Lower leg skin (tissue), 4 donors: ENCODE measurements around the gene C11orf54. TPM values are rescaled to one million over a fixed set of nuclear protein-coding genes. Genes with fewer than 3 reads are reported as not detected.

ENCODE experiments used
- DNase-seq, 2 donors: peaks; one replicate each; pipeline ENCODE4 v3.0.0-alpha.2; 2019; ENCODE audit warnings: low spot score in 2 of 2
- H3K4me3 ChIP-seq: fragments of 200-600 bp; sonication (generic); 2 replicates; pipeline ENCODE4 v1.5.1; 2017; ENCODE audit warnings: mild to moderate bottlenecking, low read depth; ENCODE audit not compliant: poor library complexity, severe bottlenecking
- CTCF ChIP-seq, 3 donors: fragments of 450-650 bp; IDR thresholded peaks; one replicate each; pipeline ENCODE4 v1.5.1; 2016; ENCODE audit warnings: antibody characterized with exemption in 3 of 3, mild to moderate bottlenecking in 3 of 3, moderate library complexity in 2 of 3
- POLR2A ChIP-seq, 2 donors: fragments of 450-650 bp; IDR thresholded peaks; one replicate each; pipeline ENCODE4 v1.6.1; 2016 to 2017; ENCODE audit warnings: antibody characterized with exemption in 2 of 2, mild to moderate bottlenecking in 1 of 2, moderate library complexity in 1 of 2
- WGBS, 2 donors: methylation state at CpG; one replicate each; pipeline ENCODE4 v1.1.5; 2018; 5-methylcytosine and 5-hydroxymethylcytosine counted together
- intact Hi-C: fragments of 100-400 bp; cut with DNase I; formaldehyde crosslinking; loops from one replicate; pipeline ENCODE4 v1.15.0; 2023; ENCODE audit warnings: low total_unique reads
- total RNA-seq, 4 donors: library from RNA; depleted of rRNA; stranded (reverse); fragments of >200 nt; gene quantifications; one replicate each; pipeline ENCODE4 v1.1.0, GENCODE V29; 2016

Gene C11orf54
- total RNA-seq, 4 donors from 2014 or later, result 25.3 to 35.7 (median 32.5) TPM

GRCh38 chr11:93704237-93704636 is 37.2 kb upstream of the C11orf54 start:
- 92 to 100% methylated on average over 2 of the region's 2 CpGs for WGBS, 2 donors
- intact Hi-C loops, result no loop called here
- no peak for TF ChIP-seq CTCF (IDR thresholded peaks at IDR 0.05)
- no peak for TF ChIP-seq POLR2A (IDR thresholded peaks at IDR 0.05)
- no peak for DNase-seq
- H3K4me3 ChIP-seq, result no peak overlapping the region

GRCh38 chr11:93710239-93710638 is 31.2 kb upstream of the C11orf54 start:
- WGBS, 2 donors, result 92 to 98% methylated on average over 1 of the region's 1 CpG
- TF ChIP-seq CTCF (IDR thresholded peaks at IDR 0.05), result no peak
- intact Hi-C loops, result no loop called here

GRCh38 chr11:93712678-93713077 is 28.8 kb upstream of the C11orf54 start:
- TF ChIP-seq CTCF (IDR thresholded peaks at IDR 0.05), result no peak
- TF ChIP-seq POLR2A (IDR thresholded peaks at IDR 0.05), result no peak
- H3K4me3 ChIP-seq, result no peak overlapping the region
- DNase-seq, result no peak
- intact Hi-C loops, result no loop called here

More at GRCh38 chr11:93710239-93710638, 31.2 kb upstream of the C11orf54 start:
- H3K4me3 ChIP-seq, result no peak overlapping the region
- no peak for DNase-seq

- no peak for TF ChIP-seq CTCF (IDR thresholded peaks at IDR 0.05)
- H3K4me3 ChIP-seq, result no peak overlapping the region
- no peak for DNase-seq
- intact Hi-C loops, result no loop called here
- 96 to 98% methylated on average over 4 of the region's 4 CpGs for WGBS, 2 donors
Observed at GRCh38 chr11:93715797-93716396, 25.6 kb upstream of the C11orf54 start.

GRCh38 chr11:93717501-93717900 is 24.0 kb upstream of the C11orf54 start:
- intact Hi-C loops, result no loop called here
- no peak for TF ChIP-seq CTCF (IDR thresholded peaks at IDR 0.05)
- no peak for TF ChIP-seq POLR2A (IDR thresholded peaks at IDR 0.05)
- WGBS, 2 donors, result 96 to 100% methylated on average over 1 of the region's 1 CpG
- no peak for DNase-seq
- H3K4me3 ChIP-seq, result no peak overlapping the region

- no peak overlapping the region for H3K4me3 ChIP-seq
- TF ChIP-seq POLR2A (IDR thresholded peaks at IDR 0.05), result no peak
- TF ChIP-seq CTCF (IDR thresholded peaks at IDR 0.05), result no peak
- intact Hi-C loops, result no loop called here
- no peak for DNase-seq
- 79 to 89% methylated on average over 4 of the region's 4 CpGs for WGBS, 2 donors
Observed at GRCh38 chr11:93718057-93718563, 23.4 kb upstream of the C11orf54 start.
